Measurements from ENCODE around the gene ADK. TPM values are rescaled to one million over a fixed set of nuclear protein-coding genes. Genes with fewer than 3 reads are reported as not detected.
"Not testable (repeated sequence)": the region's sequence is repeated elsewhere in the genome, so short reads cannot be mapped to it uniquely, and the experiment has no call there.

The ADK gene
- total RNA-seq, 1 donor from 2014 or later = 46.1 TPM

GRCh38 chr10:74451127-74451829, 300.3 kb downstream of the ADK start:
- intact Hi-C loops (cut with micrococcal nuclease) = no loop called here
- no peak for DNase-seq
- H3K27me3 Mint-ChIP-seq = no peaks in the 10 kb centered on the region
- peaks cover 2% of the 10 kb centered on the region for H3K4me1 Mint-ChIP-seq
- no peak overlapping the region for H3K27ac Mint-ChIP-seq
- TF ChIP-seq, protein P1, sequence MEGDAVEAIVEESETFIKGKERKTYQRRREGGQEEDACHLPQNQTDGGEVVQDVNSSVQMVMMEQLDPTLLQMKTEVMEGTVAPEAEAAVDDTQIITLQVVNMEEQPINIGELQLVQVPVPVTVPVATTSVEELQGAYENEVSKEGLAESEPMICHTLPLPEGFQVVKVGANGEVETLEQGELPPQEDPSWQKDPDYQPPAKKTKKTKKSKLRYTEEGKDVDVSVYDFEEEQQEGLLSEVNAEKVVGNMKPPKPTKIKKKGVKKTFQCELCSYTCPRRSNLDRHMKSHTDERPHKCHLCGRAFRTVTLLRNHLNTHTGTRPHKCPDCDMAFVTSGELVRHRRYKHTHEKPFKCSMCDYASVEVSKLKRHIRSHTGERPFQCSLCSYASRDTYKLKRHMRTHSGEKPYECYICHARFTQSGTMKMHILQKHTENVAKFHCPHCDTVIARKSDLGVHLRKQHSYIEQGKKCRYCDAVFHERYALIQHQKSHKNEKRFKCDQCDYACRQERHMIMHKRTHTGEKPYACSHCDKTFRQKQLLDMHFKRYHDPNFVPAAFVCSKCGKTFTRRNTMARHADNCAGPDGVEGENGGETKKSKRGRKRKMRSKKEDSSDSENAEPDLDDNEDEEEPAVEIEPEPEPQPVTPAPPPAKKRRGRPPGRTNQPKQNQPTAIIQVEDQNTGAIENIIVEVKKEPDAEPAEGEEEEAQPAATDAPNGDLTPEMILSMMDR (IDR thresholded peaks at IDR 0.05) = no peak
- ChIA-PET POLR2A (interaction anchor here (0.7 kb wide), 1 partner anchor 61 kb away, joined by 4 read pairs; no protein-coding TSS in a partner anchor), CTCF (no interaction called here)
- H3K36me3 Mint-ChIP-seq (ENCODE audit: low read depth) = peaks cover 29% of the 10 kb centered on the region
- no peak for ATAC-seq (ENCODE audit: low read depth)
- peaks cover 3% of the 10 kb centered on the region for H3K9me3 Mint-ChIP-seq
- H3K4me3 Mint-ChIP-seq = no peak overlapping the region

DNA sequence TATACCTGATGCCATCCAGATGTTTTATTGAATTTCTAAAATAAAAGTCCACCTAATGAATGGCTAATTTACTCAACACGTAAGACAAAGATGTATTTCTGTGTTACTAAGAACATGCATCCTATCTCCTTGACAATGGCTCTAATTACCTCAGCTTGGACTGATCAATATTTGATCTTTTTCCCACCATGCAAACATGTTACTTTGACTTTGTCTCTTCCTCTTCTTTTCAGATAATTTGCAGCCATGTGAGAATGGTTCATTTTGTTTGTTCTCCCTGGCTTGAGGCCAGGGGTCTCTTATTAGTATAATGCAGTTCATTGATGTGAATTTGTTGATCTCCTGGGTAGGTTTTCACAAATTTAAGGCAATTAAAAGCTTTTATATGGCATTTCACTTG, 302.1 kb downstream of the ADK start:
- intact Hi-C loops (cut with micrococcal nuclease) = no loop called here
- H3K36me3 Mint-ChIP-seq (ENCODE audit: low read depth) = peaks cover 40% of the 10 kb centered on the region
- ChIA-PET POLR2A (no interaction called here), CTCF (interaction anchor here (1.4 kb wide), 1 partner anchor 567 kb away, joined by 4 read pairs; no protein-coding TSS in a partner anchor)
- no peaks in the 10 kb centered on the region for H3K27me3 Mint-ChIP-seq
- no peaks in the 10 kb centered on the region for H3K4me1 Mint-ChIP-seq
- no peak overlapping the region for H3K4me3 Mint-ChIP-seq
- ATAC-seq (ENCODE audit: low read depth) = no peak
- DNase-seq = no peak
- H3K9me3 Mint-ChIP-seq = peaks cover 8% of the 10 kb centered on the region
- TF ChIP-seq, protein P1 (IDR thresholded peaks at IDR 0.05) = no peak
- H3K27ac Mint-ChIP-seq = no peak overlapping the region

DNA sequence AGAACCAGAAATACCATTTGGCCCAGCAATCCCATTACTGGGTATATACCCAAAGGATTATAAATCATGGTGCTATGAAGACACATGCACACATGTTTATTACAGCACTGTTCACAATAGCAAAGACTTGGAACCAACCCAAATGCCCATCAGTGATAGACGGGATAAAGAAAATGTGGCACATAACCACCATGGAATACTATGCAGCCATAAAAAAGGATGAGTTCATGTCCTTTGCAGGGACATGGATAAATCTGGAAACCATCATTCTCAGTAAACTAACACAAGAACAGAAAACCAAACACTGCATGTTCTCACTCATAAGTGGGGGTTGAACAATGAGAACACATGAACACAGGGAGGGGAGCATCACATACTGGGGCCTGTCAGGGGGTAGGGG, 306.5 kb downstream of the ADK start:
- H3K4me1 Mint-ChIP-seq; DNase-seq; H3K27ac Mint-ChIP-seq; intact Hi-C loops (cut with micrococcal nuclease); CTCF ChIA-PET; POLR2A ChIA-PET; H3K4me3 Mint-ChIP-seq; H3K9me3 Mint-ChIP-seq; ATAC-seq (ENCODE audit: low read depth); H3K27me3 Mint-ChIP-seq: not testable (repeated sequence)
- peaks cover 39% of the 10 kb centered on the region for H3K36me3 Mint-ChIP-seq (ENCODE audit: low read depth)

DNA sequence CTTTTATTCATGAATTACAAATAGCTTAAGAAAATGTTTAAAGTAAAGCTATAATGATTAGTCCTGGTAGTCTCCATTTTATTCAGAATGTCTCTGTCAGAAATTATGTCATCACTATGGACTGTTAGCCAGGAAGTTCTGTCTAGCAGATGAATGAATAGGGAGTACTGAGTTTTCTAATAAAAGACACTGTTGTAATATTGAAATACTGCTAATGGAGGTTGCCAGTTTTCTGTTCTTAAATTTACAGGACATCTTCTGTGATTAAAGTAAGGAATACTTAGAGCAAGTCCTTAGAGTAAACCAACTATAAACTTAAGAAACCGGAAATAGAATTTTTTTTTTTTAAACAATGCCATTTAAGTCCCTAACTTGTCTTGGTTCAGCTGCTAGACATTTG, 309.8 kb downstream of the ADK start:
- CTCF ChIA-PET = no interaction called here
- no peaks in the 10 kb centered on the region for H3K4me1 Mint-ChIP-seq
- no peaks in the 10 kb centered on the region for H3K27me3 Mint-ChIP-seq
- intact Hi-C loops (cut with micrococcal nuclease) = no loop called here
- no peak overlapping the region for H3K27ac Mint-ChIP-seq
- no peak for DNase-seq
- POLR2A ChIA-PET = interaction anchor here (0.6 kb wide), 1 partner anchor 222 kb away, joined by 6 read pairs; no protein-coding TSS in a partner anchor
- peaks cover 8% of the 10 kb centered on the region for H3K9me3 Mint-ChIP-seq
- TF ChIP-seq, protein P1 (IDR thresholded peaks at IDR 0.05) = no peak
- H3K36me3 Mint-ChIP-seq (ENCODE audit: low read depth) = peaks cover 23% of the 10 kb centered on the region
- no peak overlapping the region for H3K4me3 Mint-ChIP-seq
- ATAC-seq (ENCODE audit: low read depth) = no peak

DNA sequence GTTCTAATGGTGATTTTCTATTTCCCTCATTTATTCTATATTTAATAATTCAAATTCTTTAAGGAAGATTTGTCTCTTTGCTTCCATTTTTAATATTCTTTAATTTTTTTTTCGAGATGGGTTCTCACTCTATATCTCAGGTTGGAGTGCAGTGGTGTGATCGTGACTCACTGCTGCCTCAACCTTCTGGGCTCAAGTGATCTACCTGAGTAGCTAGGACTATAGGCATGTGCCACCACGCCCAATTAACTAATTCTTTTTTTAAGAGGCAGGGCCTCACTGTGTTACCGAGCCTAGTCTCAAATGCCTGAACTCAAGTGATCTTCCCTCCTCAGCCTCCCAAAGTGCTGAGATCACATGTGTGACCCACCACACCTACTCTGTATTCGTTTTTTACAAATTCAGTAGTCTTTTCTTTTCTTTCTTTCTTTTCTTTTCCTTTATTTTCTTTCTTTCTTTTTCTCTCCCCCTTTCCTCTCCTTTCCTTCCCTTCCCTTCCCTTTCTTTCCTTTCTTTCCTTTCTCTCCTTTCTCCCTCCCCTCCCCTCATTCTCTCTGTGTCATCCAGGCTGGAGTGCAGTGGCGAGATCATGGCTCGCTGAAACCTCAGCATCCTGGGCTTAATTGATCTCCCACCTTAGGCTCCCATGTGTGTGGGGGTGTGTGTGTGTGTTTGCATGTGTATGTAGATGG, 323.1 kb downstream of the ADK start:
- intact Hi-C loops (cut with micrococcal nuclease) = no loop called here
- Mint-ChIP-seq H3K36me3 (ENCODE audit: low read depth) (peaks cover 53% of the 10 kb centered on the region), H3K4me3 (no peak overlapping the region), H3K9me3 (no peaks in the 10 kb centered on the region), H3K27me3 (no peaks in the 10 kb centered on the region), H3K27ac (no peak overlapping the region), H3K4me1 (peaks cover 2% of the 10 kb centered on the region)
- TF ChIP-seq, protein P1 (IDR thresholded peaks at IDR 0.05) = no peak
- DNase-seq (no peak), ATAC-seq (ENCODE audit: low read depth) (no peak)
- ChIA-PET POLR2A (no interaction called here), CTCF (no interaction called here)

DNA sequence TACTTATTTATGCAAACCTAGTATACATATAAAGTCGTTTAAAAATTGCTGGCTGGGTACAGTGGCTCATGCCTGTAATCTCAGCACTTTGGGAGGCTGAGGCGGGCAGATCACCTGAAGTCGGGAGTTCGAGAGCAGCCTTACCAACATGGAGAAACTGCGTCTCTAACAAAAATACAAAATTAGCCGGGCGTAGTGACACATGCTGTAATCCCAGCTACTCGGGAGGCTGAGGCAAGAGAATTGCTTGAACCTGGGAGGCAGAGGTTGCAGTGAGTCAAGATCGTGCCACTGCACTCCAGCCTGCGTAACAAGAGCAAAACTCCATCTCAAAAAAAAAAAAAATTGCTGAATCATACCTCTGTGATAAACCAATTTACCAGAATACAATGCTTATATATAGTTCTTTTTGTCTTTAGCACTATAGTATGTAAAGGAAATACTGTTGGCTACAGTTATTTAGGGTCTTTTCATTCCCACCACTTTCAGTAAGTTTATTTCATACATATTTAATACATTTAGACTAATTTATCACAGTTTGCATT, 325.2 kb downstream of the ADK start:
- intact Hi-C loops (cut with micrococcal nuclease); H3K9me3 Mint-ChIP-seq; H3K27me3 Mint-ChIP-seq; ATAC-seq (ENCODE audit: low read depth); CTCF ChIA-PET; H3K4me1 Mint-ChIP-seq; POLR2A ChIA-PET; H3K4me3 Mint-ChIP-seq; DNase-seq; H3K27ac Mint-ChIP-seq: not testable (repeated sequence)
- H3K36me3 Mint-ChIP-seq (ENCODE audit: low read depth) = peaks cover 48% of the 10 kb centered on the region

All from activated B cell treated with CpG ODN at 0.5 μM for 24 hours (primary cell).